Measurements from ENCODE around the gene CTDSP1.

The CTDSP1 gene

GRCh38 chr2:218383892-218384519 lies 15.7 kb upstream of the CTDSP1 start:
- DNase-seq (ENCODE audit: low read depth in 3 of 3), result no peak

DNA sequence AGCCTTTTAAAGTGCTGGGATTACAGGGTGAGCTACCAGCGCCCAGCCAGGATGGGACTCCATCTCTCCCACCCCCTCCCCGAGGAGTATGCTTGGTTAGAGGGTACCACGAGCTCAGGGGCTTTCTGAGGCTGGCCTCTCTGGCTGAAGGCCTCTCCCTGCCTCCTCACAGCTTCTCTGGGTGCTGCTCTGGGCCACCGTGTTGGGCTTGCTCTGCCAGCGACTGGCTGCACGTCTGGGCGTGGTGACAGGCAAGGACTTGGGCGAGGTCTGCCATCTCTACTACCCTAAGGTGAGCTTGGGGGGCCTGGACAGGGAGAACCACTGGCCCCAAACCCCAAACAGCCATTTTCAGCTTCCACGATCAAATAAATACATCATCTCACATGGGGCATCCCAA lies 14.7 kb upstream of the CTDSP1 start:
- no peak for DNase-seq (ENCODE audit: low read depth in 3 of 3)

DNA sequence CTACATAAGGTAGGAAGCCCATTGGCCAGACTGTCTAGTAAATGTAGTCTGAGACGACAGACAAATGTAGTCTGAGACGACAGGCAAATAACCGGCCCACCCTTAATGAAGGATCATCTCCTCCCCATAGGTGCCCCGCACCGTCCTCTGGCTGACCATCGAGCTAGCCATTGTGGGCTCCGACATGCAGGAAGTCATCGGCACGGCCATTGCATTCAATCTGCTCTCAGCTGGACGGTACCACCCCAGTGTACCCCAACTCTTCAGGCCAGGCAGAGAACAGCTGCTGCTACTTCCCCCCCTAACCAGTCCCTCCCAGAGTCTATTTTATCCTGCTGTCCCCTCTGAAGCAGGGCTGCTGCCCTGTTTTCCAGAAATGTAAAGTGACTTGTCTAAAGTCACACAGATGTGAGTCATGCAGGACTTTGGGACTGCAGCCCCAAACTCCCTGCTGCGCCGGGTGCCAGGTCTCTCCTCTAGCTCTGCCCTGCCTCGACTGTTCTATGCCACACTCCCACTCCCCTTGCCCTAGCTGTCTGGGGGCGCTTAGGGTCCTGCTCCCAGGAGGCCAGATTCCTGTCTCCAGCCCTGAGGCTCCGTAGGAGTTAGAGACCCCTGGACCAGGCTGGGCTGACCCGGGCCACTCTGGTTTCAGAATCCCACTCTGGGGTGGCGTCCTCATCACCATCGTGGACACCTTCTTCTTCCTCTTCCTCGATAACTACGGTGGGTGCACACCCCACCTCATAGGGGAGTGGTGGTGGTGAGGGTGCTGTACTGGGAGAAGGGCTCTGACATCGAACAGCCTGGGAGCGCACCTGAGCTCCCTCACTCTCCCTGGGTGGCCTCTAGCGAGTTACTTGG lies 12.9 kb upstream of the CTDSP1 start:
- DNase-seq (ENCODE audit: low read depth in 3 of 3), result no peak

DNA sequence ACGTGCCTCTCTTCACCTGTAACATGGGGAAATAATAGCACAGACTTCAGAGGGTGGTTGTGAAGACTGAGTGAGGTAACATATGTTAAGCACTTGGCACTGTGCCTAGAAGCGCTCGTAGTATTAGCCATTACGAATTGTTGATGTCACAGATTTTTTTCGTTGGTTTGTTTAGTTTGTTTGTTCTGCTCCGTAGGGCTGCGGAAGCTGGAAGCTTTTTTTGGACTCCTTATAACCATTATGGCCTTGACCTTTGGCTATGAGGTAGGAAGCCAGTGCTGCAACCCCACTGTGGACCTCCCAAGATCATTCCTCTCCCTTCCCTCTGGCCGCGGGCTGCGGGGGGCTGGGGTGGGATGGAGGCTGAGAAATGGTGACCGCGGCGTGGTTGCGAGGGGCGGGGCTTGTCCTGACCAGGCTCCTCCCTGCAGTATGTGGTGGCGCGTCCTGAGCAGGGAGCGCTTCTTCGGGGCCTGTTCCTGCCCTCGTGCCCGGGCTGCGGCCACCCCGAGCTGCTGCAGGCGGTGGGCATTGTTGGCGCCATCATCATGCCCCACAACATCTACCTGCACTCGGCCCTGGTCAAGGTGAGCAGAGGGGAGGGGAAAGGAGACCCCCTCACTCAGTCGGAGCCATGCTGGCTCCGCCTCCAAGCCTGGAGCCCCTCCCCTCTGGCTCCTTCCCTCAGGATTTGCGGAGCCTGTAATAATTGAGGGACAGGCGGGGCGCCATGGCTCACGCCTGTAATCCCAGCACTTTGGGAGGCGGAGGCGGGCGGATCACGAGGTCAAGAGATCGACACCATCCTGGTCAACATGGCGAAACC lies 12.1 kb upstream of the CTDSP1 start:
- no peak for DNase-seq (ENCODE audit: low read depth in 3 of 3)

GRCh38 chr2:218389333-218390150 lies 10.1 kb upstream of the CTDSP1 start:
- DNase-seq (ENCODE audit: low read depth in 3 of 3), result no peak

GRCh38 chr2:218391202-218391601 lies 8.5 kb upstream of the CTDSP1 start:
- no peak for DNase-seq (ENCODE audit: low read depth in 3 of 3)

- DNase-seq (ENCODE audit: low read depth in 3 of 3), result no peak
These were observed 7.2 kb upstream of the CTDSP1 start for GRCh38 chr2:218392459-218392858.

DNA sequence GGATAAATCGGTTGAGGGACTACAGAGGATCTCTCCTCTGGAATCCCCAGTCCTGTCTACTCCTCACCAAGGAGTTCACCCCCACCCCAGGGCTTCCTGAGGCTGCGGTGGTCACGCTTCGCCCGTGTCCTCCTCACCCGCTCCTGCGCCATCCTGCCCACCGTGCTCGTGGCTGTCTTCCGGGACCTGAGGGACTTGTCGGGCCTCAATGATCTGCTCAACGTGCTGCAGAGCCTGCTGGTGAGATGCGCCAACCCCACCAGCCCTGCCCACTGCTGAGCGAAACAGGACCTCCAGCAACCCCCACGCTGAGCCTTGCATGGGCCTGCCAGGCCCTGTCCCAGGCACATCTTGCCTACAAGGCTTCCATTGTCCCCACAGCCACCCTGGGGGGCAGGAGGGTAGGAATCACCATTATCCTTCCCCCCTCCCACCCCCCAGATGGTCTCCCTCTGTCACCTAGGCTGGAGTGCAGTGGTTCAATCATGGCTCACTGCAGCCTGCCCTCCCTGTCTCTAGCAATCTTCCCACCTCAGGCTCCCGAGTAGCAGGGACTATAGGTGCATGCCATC lies 6.7 kb upstream of the CTDSP1 start:
- DNase-seq (ENCODE audit: low read depth in 3 of 3), result no peak

DNA sequence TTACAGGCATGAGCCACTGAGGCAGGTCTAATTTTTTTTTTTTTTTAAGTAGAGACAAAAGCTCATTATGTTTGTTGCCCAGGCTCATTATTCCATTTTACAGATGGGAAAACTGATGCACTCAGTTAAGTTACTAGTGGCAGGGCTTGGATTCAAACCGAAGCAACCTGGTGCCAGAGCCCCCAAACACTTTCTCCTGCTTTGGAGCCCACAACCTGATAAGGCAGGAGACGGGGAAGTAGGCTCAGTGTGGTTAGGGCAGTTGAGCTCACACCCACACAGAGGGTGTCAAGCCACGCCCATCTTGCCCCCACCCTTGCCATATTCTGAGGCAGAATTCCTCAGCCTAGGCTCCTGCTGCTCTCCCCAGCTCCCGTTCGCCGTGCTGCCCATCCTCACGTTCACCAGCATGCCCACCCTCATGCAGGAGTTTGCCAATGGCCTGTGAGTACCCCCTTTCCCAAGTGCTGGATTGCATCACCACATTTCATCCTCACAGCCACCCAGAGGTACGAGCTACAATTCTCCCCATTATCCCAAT lies 5.8 kb upstream of the CTDSP1 start:
- DNase-seq (ENCODE audit: low read depth in 3 of 3), result no peak

DNA sequence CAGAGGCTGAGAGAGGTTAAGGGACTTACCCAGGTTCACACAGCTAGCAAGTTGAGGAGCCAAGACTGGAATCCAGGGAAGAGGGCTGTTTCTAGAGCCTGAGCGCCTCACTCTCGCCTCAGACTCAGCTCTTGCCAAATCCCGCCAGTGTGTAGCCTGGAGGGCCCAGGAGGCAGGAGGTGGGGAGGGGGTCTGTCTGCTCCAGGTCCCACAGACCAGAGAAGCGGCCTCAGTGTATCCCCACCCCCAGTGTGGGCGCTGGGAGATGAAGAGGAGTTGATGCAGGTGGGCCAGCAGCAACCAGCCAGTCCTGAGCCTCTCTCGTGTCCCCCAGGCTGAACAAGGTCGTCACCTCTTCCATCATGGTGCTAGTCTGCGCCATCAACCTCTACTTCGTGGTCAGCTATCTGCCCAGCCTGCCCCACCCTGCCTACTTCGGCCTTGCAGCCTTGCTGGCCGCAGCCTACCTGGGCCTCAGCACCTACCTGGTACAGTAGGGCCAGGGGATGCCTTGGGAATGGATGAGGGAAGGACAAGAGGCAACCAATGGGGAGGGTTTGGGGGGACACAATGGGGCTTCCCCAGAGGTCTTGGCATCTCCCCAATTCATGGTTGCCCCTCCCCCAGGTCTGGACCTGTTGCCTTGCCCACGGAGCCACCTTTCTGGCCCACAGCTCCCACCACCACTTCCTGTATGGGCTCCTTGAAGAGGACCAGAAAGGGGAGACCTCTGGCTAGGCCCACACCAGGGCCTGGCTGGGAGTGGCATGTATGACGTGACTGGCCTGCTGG lies 5.2 kb upstream of the CTDSP1 start:
- DNase-seq (ENCODE audit: low read depth in 3 of 3), result no peak

GRCh38 chr2:218395090-218395444 lies 4.6 kb upstream of the CTDSP1 start:
- DNase-seq (ENCODE audit: low read depth in 3 of 3), result no peak

GRCh38 chr2:218395456-218395825 lies 4.2 kb upstream of the CTDSP1 start:
- no peak for DNase-seq (ENCODE audit: low read depth in 3 of 3)

GRCh38 chr2:218395826-218396687 lies 3.6 kb upstream of the CTDSP1 start:
- peak; percentile 82 to 94 (median 89) for DNase-seq (ENCODE audit: low read depth in 3 of 3)

DNA sequence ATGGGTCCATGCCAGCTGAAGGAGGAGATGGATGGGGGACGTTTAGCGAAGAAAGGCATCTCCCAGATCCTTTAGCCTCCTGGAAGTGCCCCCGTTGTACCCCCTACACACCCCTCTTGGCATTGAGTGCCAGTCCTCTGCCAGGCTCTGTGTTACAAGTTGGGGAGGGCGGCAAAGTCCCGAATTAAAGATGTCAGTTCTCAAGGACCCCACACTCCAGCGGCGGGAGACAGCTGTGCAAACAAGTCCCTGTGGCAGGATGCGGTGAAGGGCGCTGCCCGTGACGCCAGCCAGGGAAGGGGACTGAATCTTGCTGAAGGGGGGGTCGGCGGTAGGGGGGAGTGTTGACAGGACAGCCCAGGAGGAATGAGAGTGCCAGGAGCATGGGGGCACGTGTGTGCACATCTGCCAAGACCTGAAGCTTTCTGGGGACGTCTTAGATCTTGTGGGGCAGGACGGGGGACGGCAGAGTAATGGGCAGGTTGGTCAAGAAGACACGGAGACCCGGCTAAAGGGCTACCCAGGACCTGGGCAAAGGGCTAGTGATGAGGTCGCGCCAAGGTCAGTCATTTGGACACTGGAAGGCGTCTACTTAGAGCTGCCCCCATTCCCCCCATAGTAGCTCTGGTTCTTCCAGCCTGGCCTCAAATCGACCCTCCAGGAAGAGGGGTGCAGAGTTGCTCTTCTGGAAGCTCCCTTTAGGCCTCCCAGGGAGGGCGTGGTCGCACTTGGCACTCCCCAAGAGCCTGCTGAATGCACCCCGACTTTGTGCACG lies 2.8 kb upstream of the CTDSP1 start:
- peak in 1 of 3 donors; percentile 9 for DNase-seq (ENCODE audit: low read depth in 3 of 3)

DNA sequence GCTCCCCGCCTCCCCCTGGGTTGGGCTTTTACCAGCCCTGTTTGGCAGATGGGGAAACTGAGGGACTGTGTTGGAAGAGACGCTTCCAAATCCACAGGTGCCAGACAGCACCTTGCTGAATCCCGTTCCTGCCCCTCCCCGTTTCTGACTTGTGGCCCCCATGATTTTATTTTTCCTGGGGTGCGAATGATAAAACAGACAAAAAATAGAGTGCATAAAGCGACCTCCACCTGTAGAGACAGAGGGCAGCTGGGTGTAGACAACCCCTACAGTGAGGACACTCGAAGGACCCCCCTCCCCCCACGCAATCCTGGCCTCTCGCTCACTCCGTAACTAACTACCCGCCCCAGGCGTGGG lies 2.2 kb upstream of the CTDSP1 start:
- no peak for DNase-seq (ENCODE audit: low read depth in 3 of 3)

GRCh38 chr2:218397820-218398436 lies 1.7 kb upstream of the CTDSP1 start:
- DNase-seq (ENCODE audit: low read depth in 3 of 3), result peak in 1 of 3 donors; percentile 37

DNA sequence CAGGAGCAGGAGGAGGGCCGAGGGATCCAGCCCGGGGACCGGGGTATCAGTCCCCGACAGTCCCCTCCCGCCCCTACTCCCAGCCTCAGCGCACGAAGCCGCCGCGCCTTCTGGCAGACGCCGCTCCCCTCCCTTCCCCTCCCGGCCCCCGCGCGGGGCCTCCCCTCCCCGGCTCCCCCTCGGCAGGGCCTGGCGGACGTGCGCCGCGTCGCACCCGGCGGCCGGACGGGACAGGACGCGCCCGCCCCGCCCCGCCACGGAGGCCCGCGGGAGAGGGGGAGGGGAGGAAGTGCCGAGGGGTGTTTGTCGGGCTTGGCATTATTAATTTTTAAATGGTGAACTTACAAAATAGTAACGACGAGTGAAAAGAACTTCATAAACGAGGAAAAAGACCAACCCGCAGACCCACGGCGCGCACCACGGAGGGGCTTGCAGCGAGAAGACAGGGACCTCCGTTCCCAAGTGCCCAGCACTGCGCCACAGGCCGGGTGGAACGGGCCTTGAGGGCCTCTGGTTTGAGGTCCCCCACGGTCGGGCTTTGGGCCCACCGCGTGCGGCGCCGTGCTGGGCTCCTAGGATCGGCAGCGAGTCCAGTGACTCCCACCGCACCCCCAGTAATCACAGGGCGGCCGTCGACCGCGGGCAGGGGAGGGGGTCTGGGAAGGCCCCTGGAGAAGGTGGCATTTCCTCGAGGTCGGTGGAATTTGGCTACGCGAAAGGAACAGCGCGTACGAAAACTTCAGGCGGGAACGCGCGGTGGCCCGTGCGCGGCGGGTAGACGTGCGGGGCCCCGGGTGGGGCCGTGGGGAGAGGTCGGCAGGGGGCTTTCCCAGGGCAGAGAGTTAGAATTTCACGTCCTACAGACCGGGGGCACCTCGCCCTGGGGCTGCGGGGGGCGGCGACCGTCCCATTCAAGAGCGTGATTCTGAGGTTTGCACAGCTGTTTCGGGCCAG lies 954 bp upstream of the CTDSP1 start:
- DNase-seq (ENCODE audit: low read depth in 3 of 3), result peak in 1 of 3 donors; percentile 41

All from stimulated activated CD4-positive, alpha-beta T cell treated with anti-CD3 and anti-CD28 coated beads, TNF-alpha, amount 100 ng/mL, for 48 hours (primary cell).